CD4-positive, alpha-beta T cell treated with Interleukin-10 for 1 hour (primary cell): ENCODE results near the gene FDX1.

ENCODE experiments used
- DNase-seq: peaks from one replicate; pipeline ENCODE4 v3.0.0-alpha.2; 2020

The FDX1 gene

GRCh38 chr11:110431674-110432073 is 1.9 kb downstream of the FDX1 start:
- no peak for DNase-seq

GRCh38 chr11:110432713-110433392 is 3.1 kb downstream of the FDX1 start:
- DNase-seq = no peak

- DNase-seq = peak; percentile 40
Measured at GRCh38 chr11:110433393-110434333, 3.9 kb downstream of the FDX1 start.

- peak; percentile 55 for DNase-seq
Measured at GRCh38 chr11:110434952-110435779, 5.4 kb downstream of the FDX1 start.

- DNase-seq = no peak
Measured at GRCh38 chr11:110435780-110436717, 6.3 kb downstream of the FDX1 start.

GRCh38 chr11:110438017-110438416 is 8.3 kb downstream of the FDX1 start:
- no peak for DNase-seq

GRCh38 chr11:110445437-110445836 is 15.7 kb downstream of the FDX1 start:
- DNase-seq = no peak

GRCh38 chr11:110446061-110446460 is 16.3 kb downstream of the FDX1 start:
- DNase-seq = no peak

- no peak for DNase-seq
Measured at GRCh38 chr11:110446594-110446993, 16.8 kb downstream of the FDX1 start.

- no peak for DNase-seq
Measured at GRCh38 chr11:110447343-110447742, 17.6 kb downstream of the FDX1 start.

GRCh38 chr11:110447897-110448745 is 18.4 kb downstream of the FDX1 start:
- peak; percentile 31 for DNase-seq

- no peak for DNase-seq
Measured at GRCh38 chr11:110450246-110450645, 20.5 kb downstream of the FDX1 start.

- DNase-seq = no peak
Measured at GRCh38 chr11:110452720-110453119, 23.0 kb downstream of the FDX1 start.

GRCh38 chr11:110453684-110454354 is 24.1 kb downstream of the FDX1 start:
- no peak for DNase-seq

GRCh38 chr11:110454609-110455008 is 24.9 kb downstream of the FDX1 start:
- DNase-seq = no peak

GRCh38 chr11:110455718-110456117 is 26.0 kb downstream of the FDX1 start:
- no peak for DNase-seq

GRCh38 chr11:110463153-110463552 is 33.4 kb downstream of the FDX1 start:
- DNase-seq = peak; percentile 29

GRCh38 chr11:110465231-110465630 is 35.5 kb downstream of the FDX1 start:
- no peak for DNase-seq

GRCh38 chr11:110467556-110467955 is 37.8 kb downstream of the FDX1 start:
- no peak for DNase-seq

- no peak for DNase-seq
Measured at GRCh38 chr11:110468121-110468520, 38.4 kb downstream of the FDX1 start.
